Fibroblast of pulmonary artery (primary cell): Measurements from ENCODE around the gene SMPDL3A.

ENCODE experiments used
- DNase-seq: peaks from one replicate; pipeline ENCODE4 v3.0.0-alpha.2; 2010; ENCODE audit warnings: low read depth
- H3K4me3 ChIP-seq: replicated peaks from 2 replicates; pipeline ENCODE4 v1.5.1; 2011; ENCODE audit warnings: low read depth, mild to moderate bottlenecking, control low read depth, low read length, moderate library complexity
- CTCF ChIP-seq: IDR thresholded peaks from 2 replicates; pipeline ENCODE4 v1.5.1; 2011; ENCODE audit warnings: mild to moderate bottlenecking, control low read depth, low read length, inconsistent platforms; ENCODE audit errors: missing control alignments

SMPDL3A gene

GRCh38 chr6:122775975-122776374, 13.1 kb upstream of the SMPDL3A start:
- DNase-seq: no peak
- H3K4me3 ChIP-seq: no peak overlapping the region
- TF ChIP-seq CTCF: no peak

DNA sequence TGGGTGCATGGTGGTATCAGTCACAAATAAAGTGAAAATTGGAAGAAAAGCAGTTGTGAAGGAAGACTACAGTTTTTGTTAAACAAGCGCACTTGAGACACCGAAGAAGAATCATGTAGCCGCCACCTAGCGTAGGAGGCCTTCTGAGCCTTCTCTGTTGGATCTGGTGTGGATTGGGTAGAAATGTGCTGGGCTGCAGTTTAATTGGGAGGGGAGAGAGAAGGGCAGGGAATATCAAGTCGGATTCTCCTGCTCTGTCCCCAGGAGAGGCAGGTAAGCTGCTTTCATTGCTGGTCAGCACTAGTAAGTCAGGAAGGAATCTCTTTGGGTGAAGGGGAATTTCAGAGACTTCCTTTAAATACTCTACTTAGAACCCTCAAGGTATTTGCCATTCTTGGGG, 10.8 kb upstream of the SMPDL3A start:
- no peak for TF ChIP-seq CTCF
- H3K4me3 ChIP-seq: no peak overlapping the region
- DNase-seq: no peak

DNA sequence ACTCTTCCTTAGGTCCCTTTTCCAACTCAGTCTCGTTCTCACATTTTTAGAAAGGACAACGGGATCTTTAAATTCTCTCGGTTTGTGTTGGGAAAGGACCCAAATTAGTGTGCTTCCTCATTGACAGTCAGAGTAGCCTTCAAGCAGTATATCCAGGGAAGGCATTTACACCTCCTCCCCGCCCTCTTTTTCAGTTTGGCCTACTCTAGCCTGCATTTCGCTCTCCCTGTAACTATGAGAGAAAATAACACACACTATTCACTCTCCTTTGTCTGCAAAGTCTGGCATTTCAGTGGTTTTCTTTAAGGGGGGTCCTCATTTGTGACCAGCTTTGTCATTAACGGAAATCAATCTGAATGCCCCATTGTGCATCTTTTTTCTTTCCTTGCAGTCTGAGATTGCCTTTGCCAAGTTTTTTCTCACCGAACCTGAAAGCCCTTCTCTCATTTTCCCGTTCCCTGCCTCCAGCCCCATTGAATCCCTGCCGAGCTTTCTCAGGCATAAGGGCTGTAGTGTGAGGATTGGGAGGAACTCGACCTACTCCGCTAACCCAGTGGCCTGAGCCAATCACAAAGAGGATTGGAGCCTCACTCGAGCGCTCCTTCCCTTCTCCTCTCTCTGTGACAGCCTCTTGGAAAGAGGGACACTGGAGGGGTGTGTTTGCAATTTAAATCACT, 9.9 kb upstream of the SMPDL3A start:
- TF ChIP-seq CTCF: no peak
- DNase-seq: no peak
- H3K4me3 ChIP-seq: no peak overlapping the region

- H3K4me3 ChIP-seq: no peak within 1 kb of the TSS
- TF ChIP-seq CTCF: no peak
- DNase-seq: no peak
Measured at GRCh38 chr6:122779667-122780066, 9.4 kb upstream of the SMPDL3A start, which contains the start of gene FABP7. Gene FABP7 (plus strand): TSS chr6:122779716. CDS start chr6:122779795, 79 bp downstream.

DNA sequence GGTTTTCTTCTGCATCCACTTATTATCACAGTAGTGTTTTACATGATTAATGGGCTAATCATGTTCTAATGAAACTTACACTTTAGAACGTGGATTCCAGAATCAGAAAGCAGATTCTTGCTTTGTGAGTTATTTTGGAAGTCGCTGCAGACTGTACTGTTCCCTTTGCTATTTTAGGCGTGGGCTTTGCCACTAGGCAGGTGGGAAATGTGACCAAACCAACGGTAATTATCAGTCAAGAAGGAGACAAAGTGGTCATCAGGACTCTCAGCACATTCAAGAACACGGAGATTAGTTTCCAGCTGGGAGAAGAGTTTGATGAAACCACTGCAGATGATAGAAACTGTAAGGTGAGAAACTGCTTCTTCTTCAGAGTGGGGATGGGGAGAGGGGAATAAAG, 8.9 kb upstream of the SMPDL3A start:
- no peak overlapping the region for H3K4me3 ChIP-seq
- no peak for DNase-seq
- TF ChIP-seq CTCF: no peak

DNA sequence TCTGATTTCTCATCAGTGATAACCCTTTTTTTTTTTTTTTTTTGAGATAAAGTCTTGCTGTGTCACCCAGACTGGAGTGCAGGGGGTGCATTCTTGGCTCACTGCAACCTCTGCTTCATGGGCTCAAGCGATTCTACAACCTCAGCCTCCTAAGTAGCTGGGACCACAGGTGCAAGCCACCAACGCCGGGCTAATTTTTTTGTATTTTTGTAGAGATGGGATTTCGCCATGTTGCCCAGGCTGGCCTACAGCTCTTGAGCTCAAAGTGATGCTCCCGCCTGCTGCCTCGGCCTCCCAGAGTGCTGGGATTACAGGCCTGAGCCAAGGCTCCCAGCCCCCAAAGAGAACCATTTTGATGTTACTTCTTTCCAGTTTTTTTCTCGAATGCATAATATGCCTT, 7.3 kb upstream of the SMPDL3A start:
- H3K4me3 ChIP-seq: no peak overlapping the region
- TF ChIP-seq CTCF: no peak
- no peak for DNase-seq

GRCh38 chr6:122783401-122783800, 5.7 kb upstream of the SMPDL3A start:
- TF ChIP-seq CTCF: no peak
- no peak for DNase-seq
- no peak overlapping the region for H3K4me3 ChIP-seq
